Fibroblast of the aortic adventitia (primary cell): ENCODE data around the gene RFPL4A. TPM values are rescaled to one million over a fixed set of nuclear protein-coding genes. Genes with fewer than 3 reads are reported as not detected.
"Not testable (repeated sequence)": the region's sequence is repeated elsewhere in the genome, so short reads cannot be mapped to it uniquely, and the experiment has no call there.

Experiments
- DNase-seq: peaks from one replicate; pipeline ENCODE4 v3.0.0-alpha.2; 2010; ENCODE audit warnings: low read depth
- H3K4me3 ChIP-seq: 2 replicates; pipeline ENCODE4 v1.5.1; 2011; ENCODE audit warnings: low read depth, mild to moderate bottlenecking, control low read depth, low read length, moderate library complexity
- CTCF ChIP-seq: IDR thresholded peaks from 2 replicates; pipeline ENCODE4 v1.5.1; 2011; ENCODE audit warnings: mild to moderate bottlenecking, low read length, control low read depth, inconsistent platforms; ENCODE audit not compliant: insufficient read depth
- total RNA-seq: library from RNA; depleted of rRNA; stranded (reverse); fragments of >200 nt; gene quantifications from 2 replicates; pipeline ENCODE4 v1.2.3, GENCODE V29; 2012; ENCODE audit warnings: low replicate concordance

RFPL4A gene
- not detected in 2 replicates for total RNA-seq

GRCh38 chr19:55758797-55759196 is at the start of gene RFPL4A:
RFPL4A (plus strand) TSS chr19:55759097; CDS start chr19:55761801, 2,704 bp downstream.
- H3K4me3 ChIP-seq, result not testable (repeated sequence)

DNA sequence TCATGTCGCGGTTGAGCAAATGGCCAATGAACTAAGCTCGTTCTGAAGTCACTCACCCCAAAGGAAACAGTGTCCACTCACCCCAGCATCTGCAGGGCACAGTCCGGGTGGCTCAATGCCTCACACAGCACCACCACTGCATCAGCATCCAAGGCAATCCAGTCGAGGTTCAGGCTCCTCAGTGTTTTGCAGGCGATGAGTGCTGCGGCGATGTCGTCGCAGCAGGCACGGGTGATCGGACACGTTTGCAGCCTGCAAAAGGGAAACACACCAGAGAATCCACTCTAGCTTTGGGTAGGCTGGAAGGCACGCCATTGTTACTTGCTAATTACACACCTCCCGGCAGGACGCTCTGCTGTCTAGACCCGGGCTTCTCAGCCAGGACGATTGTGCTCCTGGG is 47.2 kb upstream of the RFPL4A start:
- H3K4me3 ChIP-seq, result no peak overlapping the region
- no peak for TF ChIP-seq CTCF
- no peak for DNase-seq

More at GRCh38 chr19:55758797-55759196, at the start of gene RFPL4A:
- not testable (repeated sequence) for DNase-seq

- no peak overlapping the region for H3K4me3 ChIP-seq
- no peak for DNase-seq
- TF ChIP-seq CTCF, result no peak
Observed at GRCh38 chr19:55712804-55713631, 45.9 kb upstream of the RFPL4A start.

DNA sequence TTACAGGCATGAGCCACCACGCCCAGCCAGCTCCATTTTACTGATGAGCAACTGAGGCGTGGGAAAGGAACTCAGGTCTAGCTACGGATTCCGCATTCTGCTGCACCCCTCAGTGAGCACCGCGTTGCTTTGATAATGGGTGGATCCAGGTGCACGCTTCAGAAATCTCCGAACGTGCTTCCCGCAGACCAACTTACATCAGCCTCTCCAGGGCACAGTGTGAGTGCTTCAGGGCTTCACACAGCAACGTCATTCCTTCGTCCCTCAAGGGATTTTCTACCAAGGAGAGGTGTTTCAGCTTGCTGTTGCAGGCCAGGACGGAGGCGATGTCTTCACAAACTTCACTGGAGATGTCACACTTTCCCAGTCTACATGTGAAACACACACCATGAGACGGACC is 42.4 kb upstream of the RFPL4A start:
- no peak for TF ChIP-seq CTCF
- DNase-seq, result no peak

DNA sequence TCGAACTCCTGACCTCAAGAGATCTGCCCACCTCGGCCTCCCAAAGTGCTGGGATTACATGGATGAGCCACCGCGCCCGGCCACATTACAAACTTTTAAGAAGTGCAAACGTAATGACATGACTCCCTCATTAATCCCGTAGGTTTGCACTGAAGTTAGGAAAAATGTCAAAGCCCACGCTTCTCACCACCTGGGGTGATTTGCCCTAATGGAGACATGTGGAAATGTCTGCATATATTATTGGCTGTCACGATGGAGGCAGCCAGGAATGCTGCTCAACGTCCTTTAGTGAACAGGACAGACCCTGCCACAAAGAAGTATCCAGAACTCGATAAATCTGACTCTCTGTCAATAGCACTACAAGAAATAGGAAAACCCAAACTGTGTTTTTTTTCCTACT is 41.6 kb upstream of the RFPL4A start:
- no peak for TF ChIP-seq CTCF
- DNase-seq, result no peak
- no peak overlapping the region for H3K4me3 ChIP-seq

More for the DNA sequence above, 42.4 kb upstream of the RFPL4A start:
- no peak overlapping the region for H3K4me3 ChIP-seq

- not testable (repeated sequence) for DNase-seq
Observed at GRCh38 chr19:55717879-55718711, 40.8 kb upstream of the RFPL4A start.

DNA sequence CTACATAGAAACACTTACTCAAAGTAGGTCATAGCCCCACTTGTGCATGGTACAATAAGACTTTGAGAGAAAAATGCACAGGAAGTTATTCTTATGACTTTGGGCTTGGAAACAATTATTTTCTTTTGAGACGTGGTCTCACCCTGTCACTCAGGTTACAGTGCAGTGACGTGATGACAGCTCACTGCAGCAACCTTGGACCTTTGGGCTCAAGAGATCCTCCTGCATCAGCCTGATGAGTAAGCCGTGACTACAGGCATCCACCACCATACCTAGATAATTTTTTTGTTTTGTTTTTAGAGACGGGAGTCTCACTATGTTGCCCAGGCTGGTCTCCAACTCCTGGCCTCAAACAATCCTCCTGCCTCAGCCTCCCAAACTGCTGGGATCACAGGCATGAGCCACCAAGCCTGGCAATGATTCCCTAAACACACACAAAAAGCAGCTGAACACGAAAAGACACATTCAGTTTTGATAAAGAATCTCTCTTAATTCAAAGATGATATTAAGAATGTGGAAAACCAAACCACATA is 38.6 kb upstream of the RFPL4A start:
- DNase-seq, result no peak
- no peak for TF ChIP-seq CTCF
- no peak overlapping the region for H3K4me3 ChIP-seq

More at GRCh38 chr19:55717879-55718711, 40.8 kb upstream of the RFPL4A start:
- not testable (repeated sequence) for H3K4me3 ChIP-seq
